Peyer's patch (tissue), 4 donors: ENCODE data around the gene TMEM131L.

Experiments used
- CTCF ChIP-seq, 6 experiments: fragments of 450-650 bp in 4 of 6; fragments of 200-600 bp in 2 of 6; sonication (generic) in 1 of 6; IDR thresholded peaks; one replicate each; pipeline ENCODE4 v1.5.1; 2017 to 2019; ENCODE audit warnings: antibody characterized with exemption in 6 of 6, mild to moderate bottlenecking in 3 of 6, moderate library complexity in 1 of 6
- POLR2A ChIP-seq, 2 donors: fragments of 450-650 bp; IDR thresholded peaks; one replicate each; pipeline ENCODE4 v1.5.1; 2017; ENCODE audit warnings: antibody characterized with exemption in 2 of 2, mild to moderate bottlenecking in 2 of 2, moderate library complexity in 2 of 2

DNA sequence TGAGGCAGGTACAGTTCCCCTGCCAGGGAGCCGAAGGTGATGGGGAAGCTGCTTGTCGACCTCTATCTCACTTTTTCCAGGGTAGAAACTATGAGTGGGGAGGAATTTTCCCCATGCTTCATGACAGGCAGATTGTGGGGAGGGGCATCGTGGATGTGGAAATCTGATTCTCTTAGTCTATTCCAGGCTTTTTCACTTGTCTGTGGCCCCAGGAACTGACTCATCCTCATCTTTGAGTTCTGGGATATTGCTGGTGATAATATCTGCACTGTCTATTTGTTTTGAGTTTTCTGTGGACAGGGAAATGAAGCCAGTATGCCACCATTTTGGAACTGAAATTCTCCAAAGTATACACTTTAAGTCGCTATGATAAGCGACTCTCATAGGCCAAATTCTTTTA lies 210.3 kb downstream of the TMEM131L start:
- TF ChIP-seq CTCF (IDR thresholded peaks at IDR 0.05), result no peak
- no peak for TF ChIP-seq POLR2A (IDR thresholded peaks at IDR 0.05)
